K562 (cell line): ENCODE measurements around the gene AGRN. TPM values are rescaled to one million over a fixed set of nuclear protein-coding genes. Genes with fewer than 3 reads are reported as not detected.

Source experiments
- CBX5 ChIP-seq: IDR thresholded peaks from 2 replicates; pipeline ENCODE4 v1.6.1; 2014; ENCODE audit warnings: low read depth, borderline replicate concordance
- CBX8 ChIP-seq: fragments of 200-600 bp; sonication (generic); IDR thresholded peaks from 2 replicates; pipeline ENCODE4 v1.6.1; 2012; ENCODE audit warnings: borderline replicate concordance, mixed run types, low read depth, mild to moderate bottlenecking, moderate library complexity, mixed read lengths, low read length, control low read depth, inconsistent platforms; ENCODE audit not compliant: poor library complexity, severe bottlenecking; ENCODE audit errors: extremely low read depth
- COPS2 ChIP-seq: fragments of 450-650 bp; conservative IDR thresholded peaks from 2 replicates; pipeline ENCODE4 v1.6.1; 2016; ENCODE audit warnings: mild to moderate bottlenecking, moderate library complexity
- FOS ChIP-seq: IDR thresholded peaks from 3 replicates; pipeline ENCODE4 v1.6.1; 2011; ENCODE audit not compliant: insufficient read length; ENCODE audit errors: extremely low read depth
- MED1 ChIP-seq: sonication (generic); formaldehyde crosslinking; IDR thresholded peaks from 2 replicates; pipeline ENCODE4 v1.8.1; 2023; ENCODE audit warnings: missing genetic modification reagents, borderline replicate concordance
- NFATC3 ChIP-seq: fragments of 450-650 bp; IDR thresholded peaks from 2 replicates; pipeline ENCODE4 v1.6.1; 2017; ENCODE audit warnings: mild to moderate bottlenecking
- PHF20 ChIP-seq: fragments of 450-650 bp; IDR thresholded peaks from 2 replicates; pipeline ENCODE4 v1.6.1; 2018; ENCODE audit not compliant: partially characterized antibody
- TFAM ChIP-seq: fragments of 250-450 bp; sonication (Bioruptor Pico); conservative IDR thresholded peaks from 2 replicates; pipeline ENCODE4 v1.5.0; 2021; ENCODE audit warnings: mild to moderate bottlenecking, moderate library complexity
- TOE1 ChIP-seq, 2 experiments: fragments of 450-650 bp in 1 of 2; sonication (generic) in 1 of 2; formaldehyde crosslinking in 1 of 2; IDR thresholded peaks; 2 replicates each; pipeline versions ENCODE4 v1.7.1 to v1.8.0; 2016 to 2022; ENCODE audit warnings: borderline replicate concordance in 2 of 2, mild to moderate bottlenecking in 2 of 2, antibody characterized with exemption in 1 of 2, inconsistent platforms in 1 of 2, low read depth in 1 of 2, missing genetic modification reagents in 1 of 2, moderate library complexity in 1 of 2
- ZNF165 ChIP-seq: fragments of 250-450 bp; sonication (Bioruptor Pico); IDR thresholded peaks from 2 replicates; pipeline ENCODE4 v1.4.0; 2020; ENCODE audit warnings: borderline replicate concordance
- ZNF174 ChIP-seq: fragments of 250-450 bp; sonication (Bioruptor Pico); IDR thresholded peaks from 2 replicates; pipeline ENCODE4 v1.4.0; 2020; ENCODE audit warnings: mild to moderate bottlenecking
- polyA plus RNA-seq, 8 experiments: library from polyadenylated mRNA; depleted of rRNA in 4 of 8; stranded (reverse) in 5 of 8; unstranded in 3 of 8; fragments of >200 nt; fragmentation: Nextera tagmentation in 2 of 8; fragmentation: Illumina TruSeq in 1 of 8; extraction: Ambion mirVana in 2 of 8; extraction: Trizol in 1 of 8; gene quantifications; 2 replicates each; pipeline versions ENCODE4 v1.2.1 to v1.2.3, GENCODE V29; 2011 to 2014; ENCODE audit warnings: inconsistent platforms in 1 of 8, missing spikeins in 1 of 8
- total RNA-seq, 7 experiments: library from RNA; depleted of rRNA in 6 of 7; stranded (reverse); fragments of >200 nt in 6 of 7; fragmentation: Illumina TruSeq in 2 of 7; extraction: Trizol in 2 of 7; gene quantifications; 2 replicates each; pipeline versions ENCODE4 v1.2.1 to v1.2.3, GENCODE V29; 2011 to 2021; ENCODE audit warnings: low replicate concordance in 1 of 7
- TF ChIP-seq, protein P1 (sequence below): fragments of 450-650 bp; IDR thresholded peaks from one replicate; pipeline ENCODE4 v1.6.1; 2018; ENCODE audit warnings: mild to moderate bottlenecking, moderate library complexity; ENCODE audit not compliant: partially characterized antibody
- TF ChIP-seq, protein P2 (sequence below): fragments of 150-350 bp; IDR thresholded peaks from 2 replicates; pipeline ENCODE4 v1.6.1; 2014; ENCODE audit warnings: low read depth, mild to moderate bottlenecking, low read length, borderline replicate concordance
- TF ChIP-seq, protein P3 (sequence below): sonication (generic); formaldehyde crosslinking; IDR thresholded peaks from 2 replicates; pipeline ENCODE4 v1.8.0; 2022; ENCODE audit warnings: missing genetic modification reagents, mild to moderate bottlenecking, borderline replicate concordance
- TF ChIP-seq, protein P4 (sequence below): sonication (generic); formaldehyde crosslinking; IDR thresholded peaks from 2 replicates; pipeline ENCODE4 v1.8.1; 2023; ENCODE audit warnings: missing genetic modification reagents, mild to moderate bottlenecking, borderline replicate concordance

The AGRN gene
- total and polyA plus RNA-seq, 9 of the 15 experiments (the other 6 are each of a cell fraction or from before 2014, with no cell fraction given) = 0.04 to 111 (median 18.1) TPM

DNA sequence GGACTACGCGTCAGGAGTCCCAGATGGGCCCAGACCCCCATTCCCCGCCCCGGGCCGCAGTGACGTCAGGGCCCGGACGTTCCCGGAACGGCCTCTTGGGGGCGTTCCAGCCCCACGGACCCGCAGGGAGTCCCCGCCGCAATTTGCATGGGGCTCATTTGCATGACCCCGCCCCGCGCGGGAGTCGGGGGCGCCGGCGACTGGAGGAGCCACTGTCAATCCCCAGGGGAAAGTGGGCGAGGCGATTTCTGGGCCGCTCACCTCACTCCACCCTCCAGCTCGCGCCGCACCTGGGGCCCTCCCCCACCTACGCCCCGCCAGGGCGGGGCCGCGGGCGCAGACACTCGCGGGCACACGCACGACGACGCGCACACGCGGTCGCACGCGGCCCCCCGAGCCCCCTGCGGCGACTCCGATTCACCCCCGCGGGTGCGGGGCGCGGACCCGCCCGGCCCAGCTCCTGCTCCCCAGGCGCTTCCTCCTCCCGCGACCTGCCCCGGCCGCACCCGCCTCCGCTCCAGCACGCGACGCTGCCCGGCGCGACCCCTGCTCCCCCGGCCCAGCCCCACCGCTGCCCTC is 13.2 kb downstream of the AGRN start (continued):
- TF ChIP-seq COPS2 = no peak
- no peak for TF ChIP-seq ZNF174
- TF ChIP-seq, protein P1, sequence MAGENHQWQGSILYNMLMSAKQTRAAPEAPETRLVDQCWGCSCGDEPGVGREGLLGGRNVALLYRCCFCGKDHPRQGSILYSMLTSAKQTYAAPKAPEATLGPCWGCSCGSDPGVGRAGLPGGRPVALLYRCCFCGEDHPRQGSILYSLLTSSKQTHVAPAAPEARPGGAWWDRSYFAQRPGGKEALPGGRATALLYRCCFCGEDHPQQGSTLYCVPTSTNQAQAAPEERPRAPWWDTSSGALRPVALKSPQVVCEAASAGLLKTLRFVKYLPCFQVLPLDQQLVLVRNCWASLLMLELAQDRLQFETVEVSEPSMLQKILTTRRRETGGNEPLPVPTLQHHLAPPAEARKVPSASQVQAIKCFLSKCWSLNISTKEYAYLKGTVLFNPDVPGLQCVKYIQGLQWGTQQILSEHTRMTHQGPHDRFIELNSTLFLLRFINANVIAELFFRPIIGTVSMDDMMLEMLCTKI = no peak
- TF ChIP-seq ZNF165 (CRISPR knock-in tag) = no peak
- no peak for TF ChIP-seq TFAM (CRISPR knock-in tag)
- TF ChIP-seq, protein P2, sequence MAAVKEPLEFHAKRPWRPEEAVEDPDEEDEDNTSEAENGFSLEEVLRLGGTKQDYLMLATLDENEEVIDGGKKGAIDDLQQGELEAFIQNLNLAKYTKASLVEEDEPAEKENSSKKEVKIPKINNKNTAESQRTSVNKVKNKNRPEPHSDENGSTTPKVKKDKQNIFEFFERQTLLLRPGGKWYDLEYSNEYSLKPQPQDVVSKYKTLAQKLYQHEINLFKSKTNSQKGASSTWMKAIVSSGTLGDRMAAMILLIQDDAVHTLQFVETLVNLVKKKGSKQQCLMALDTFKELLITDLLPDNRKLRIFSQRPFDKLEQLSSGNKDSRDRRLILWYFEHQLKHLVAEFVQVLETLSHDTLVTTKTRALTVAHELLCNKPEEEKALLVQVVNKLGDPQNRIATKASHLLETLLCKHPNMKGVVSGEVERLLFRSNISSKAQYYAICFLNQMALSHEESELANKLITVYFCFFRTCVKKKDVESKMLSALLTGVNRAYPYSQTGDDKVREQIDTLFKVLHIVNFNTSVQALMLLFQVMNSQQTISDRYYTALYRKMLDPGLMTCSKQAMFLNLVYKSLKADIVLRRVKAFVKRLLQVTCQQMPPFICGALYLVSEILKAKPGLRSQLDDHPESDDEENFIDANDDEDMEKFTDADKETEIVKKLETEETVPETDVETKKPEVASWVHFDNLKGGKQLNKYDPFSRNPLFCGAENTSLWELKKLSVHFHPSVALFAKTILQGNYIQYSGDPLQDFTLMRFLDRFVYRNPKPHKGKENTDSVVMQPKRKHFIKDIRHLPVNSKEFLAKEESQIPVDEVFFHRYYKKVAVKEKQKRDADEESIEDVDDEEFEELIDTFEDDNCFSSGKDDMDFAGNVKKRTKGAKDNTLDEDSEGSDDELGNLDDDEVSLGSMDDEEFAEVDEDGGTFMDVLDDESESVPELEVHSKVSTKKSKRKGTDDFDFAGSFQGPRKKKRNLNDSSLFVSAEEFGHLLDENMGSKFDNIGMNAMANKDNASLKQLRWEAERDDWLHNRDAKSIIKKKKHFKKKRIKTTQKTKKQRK = no peak
- no peak for TF ChIP-seq FOS
- TF ChIP-seq CBX5 = no peak
- TF ChIP-seq, protein P3, sequence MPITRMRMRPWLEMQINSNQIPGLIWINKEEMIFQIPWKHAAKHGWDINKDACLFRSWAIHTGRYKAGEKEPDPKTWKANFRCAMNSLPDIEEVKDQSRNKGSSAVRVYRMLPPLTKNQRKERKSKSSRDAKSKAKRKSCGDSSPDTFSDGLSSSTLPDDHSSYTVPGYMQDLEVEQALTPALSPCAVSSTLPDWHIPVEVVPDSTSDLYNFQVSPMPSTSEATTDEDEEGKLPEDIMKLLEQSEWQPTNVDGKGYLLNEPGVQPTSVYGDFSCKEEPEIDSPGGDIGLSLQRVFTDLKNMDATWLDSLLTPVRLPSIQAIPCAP (CRISPR knock-in tag) = no peak
- TF ChIP-seq TOE1 (IDR thresholded peaks at IDR 0.05; ENCODE audit: borderline replicate concordance) = no peak
- TF ChIP-seq TOE1 (CRISPR knock-in tag; IDR thresholded peaks at IDR 0.05; ENCODE audit: borderline replicate concordance, low read depth) = no peak
- no peak for TF ChIP-seq CBX8
- TF ChIP-seq PHF20 = no peak
- TF ChIP-seq MED1 (CRISPR knock-in tag) = no peak
- TF ChIP-seq, protein P4, sequence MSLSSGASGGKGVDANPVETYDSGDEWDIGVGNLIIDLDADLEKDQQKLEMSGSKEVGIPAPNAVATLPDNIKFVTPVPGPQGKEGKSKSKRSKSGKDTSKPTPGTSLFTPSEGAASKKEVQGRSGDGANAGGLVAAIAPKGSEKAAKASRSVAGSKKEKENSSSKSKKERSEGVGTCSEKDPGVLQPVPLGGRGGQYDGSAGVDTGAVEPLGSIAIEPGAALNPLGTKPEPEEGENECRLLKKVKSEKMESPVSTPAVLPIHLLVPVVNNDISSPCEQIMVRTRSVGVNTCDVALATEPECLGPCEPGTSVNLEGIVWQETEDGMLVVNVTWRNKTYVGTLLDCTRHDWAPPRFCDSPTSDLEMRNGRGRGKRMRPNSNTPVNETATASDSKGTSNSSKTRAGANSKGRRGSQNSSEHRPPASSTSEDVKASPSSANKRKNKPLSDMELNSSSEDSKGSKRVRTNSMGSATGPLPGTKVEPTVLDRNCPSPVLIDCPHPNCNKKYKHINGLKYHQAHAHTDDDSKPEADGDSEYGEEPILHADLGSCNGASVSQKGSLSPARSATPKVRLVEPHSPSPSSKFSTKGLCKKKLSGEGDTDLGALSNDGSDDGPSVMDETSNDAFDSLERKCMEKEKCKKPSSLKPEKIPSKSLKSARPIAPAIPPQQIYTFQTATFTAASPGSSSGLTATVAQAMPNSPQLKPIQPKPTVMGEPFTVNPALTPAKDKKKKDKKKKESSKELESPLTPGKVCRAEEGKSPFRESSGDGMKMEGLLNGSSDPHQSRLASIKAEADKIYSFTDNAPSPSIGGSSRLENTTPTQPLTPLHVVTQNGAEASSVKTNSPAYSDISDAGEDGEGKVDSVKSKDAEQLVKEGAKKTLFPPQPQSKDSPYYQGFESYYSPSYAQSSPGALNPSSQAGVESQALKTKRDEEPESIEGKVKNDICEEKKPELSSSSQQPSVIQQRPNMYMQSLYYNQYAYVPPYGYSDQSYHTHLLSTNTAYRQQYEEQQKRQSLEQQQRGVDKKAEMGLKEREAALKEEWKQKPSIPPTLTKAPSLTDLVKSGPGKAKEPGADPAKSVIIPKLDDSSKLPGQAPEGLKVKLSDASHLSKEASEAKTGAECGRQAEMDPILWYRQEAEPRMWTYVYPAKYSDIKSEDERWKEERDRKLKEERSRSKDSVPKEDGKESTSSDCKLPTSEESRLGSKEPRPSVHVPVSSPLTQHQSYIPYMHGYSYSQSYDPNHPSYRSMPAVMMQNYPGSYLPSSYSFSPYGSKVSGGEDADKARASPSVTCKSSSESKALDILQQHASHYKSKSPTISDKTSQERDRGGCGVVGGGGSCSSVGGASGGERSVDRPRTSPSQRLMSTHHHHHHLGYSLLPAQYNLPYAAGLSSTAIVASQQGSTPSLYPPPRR (CRISPR knock-in tag) = no peak
- TF ChIP-seq NFATC3 = no peak
